ENCODE data around the gene TIMM50. TPM values are rescaled to one million over a fixed set of nuclear protein-coding genes. Genes with fewer than 3 reads are reported as not detected.

TIMM50 gene
- total and polyA plus RNA-seq, 8 donors, result 15.2 to 40.4 (median 22.3) TPM

DNA sequence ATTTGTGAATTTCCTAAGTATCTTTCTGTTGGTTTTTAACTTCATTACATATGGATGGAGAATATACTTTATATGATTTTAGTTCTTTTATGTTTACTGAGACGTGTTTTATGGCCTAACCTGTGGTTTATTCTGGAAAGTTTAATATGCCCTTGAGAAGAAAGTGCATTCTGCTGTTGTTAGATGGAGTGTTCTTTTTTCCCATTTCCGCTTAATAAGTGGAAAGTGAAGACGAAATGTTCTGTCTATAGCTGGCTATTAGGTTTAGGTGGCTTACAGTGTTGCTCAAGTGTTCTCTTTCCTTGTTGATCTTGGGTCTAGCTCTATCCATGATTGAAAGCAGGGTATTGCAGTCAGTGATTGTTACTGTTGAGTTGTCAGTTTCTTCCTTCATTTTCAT, 17.2 kb upstream of the TIMM50 start:
- WGBS, 2 donors, result 72 to 89% methylated on average over 3 of the region's 3 CpGs
- no peak overlapping the region for H3K27ac ChIP-seq
- DNase-seq (no peak), ATAC-seq (no peak), FAIRE-seq (no peak)
- H3K9me3 ChIP-seq, result no peaks in the 10 kb centered on the region
- TF ChIP-seq, protein P1, sequence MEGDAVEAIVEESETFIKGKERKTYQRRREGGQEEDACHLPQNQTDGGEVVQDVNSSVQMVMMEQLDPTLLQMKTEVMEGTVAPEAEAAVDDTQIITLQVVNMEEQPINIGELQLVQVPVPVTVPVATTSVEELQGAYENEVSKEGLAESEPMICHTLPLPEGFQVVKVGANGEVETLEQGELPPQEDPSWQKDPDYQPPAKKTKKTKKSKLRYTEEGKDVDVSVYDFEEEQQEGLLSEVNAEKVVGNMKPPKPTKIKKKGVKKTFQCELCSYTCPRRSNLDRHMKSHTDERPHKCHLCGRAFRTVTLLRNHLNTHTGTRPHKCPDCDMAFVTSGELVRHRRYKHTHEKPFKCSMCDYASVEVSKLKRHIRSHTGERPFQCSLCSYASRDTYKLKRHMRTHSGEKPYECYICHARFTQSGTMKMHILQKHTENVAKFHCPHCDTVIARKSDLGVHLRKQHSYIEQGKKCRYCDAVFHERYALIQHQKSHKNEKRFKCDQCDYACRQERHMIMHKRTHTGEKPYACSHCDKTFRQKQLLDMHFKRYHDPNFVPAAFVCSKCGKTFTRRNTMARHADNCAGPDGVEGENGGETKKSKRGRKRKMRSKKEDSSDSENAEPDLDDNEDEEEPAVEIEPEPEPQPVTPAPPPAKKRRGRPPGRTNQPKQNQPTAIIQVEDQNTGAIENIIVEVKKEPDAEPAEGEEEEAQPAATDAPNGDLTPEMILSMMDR (IDR thresholded peaks at IDR 0.05), result no peak
- H3K36me3 ChIP-seq, result peaks cover 12 to 66% (median 44%) of the 10 kb centered on the region in 3 donors
- H3K4me1 ChIP-seq, result no peaks in the 10 kb centered on the region
- no peaks in the 10 kb centered on the region for H3K27me3 ChIP-seq
- H3K4me3 ChIP-seq, result no peak overlapping the region
- intact Hi-C loops (cut with DNase I), result no loop called here

DNA sequence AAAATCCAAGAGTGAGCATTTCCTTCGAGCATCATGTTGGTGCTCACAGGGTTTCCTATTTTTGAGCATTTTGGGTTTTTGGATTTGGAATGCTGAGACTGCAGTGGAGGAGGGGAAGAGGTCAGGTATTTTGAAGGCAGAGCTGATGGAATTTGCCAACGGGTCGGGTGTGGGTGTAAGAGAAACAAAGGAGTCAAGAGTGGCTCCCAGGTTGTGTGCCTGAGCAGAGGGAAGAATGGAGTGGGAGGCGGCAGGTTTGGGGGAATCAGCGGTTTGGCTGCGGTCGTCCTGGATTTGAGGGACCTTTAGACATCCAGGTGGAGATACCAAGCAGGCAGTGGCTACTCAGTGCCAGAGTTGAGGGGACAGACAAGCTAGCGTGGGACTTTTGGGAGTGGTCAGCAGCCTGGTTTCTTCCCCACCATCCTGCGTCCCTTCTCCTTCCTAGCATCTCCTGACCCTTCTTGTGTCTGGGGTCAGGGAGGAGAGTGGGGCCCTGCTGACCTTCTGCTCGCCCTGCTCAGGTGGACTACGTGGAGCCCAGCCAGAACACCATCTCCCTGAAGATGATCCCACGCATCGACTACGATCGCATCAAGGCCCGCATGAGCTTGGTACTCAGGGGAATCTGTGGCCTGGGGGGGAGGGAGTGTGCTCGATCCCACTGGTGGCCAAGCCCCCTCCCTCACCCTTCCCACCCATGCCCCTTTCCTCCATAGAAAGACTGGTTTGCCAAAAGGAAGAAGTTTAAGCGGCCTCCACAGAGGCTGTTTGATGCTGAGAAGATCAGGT, 14.5 kb upstream of the TIMM50 start:
- ATAC-seq, result no peak
- WGBS, 2 donors, result 93 to 94% methylated on average over 18 of the region's 18 CpGs
- no peak overlapping the region for H3K27ac ChIP-seq
- H3K36me3 ChIP-seq, result peaks cover 6 to 69% (median 52%) of the 10 kb centered on the region in 3 donors
- no peak for DNase-seq
- no peak for FAIRE-seq
- no peaks in the 10 kb centered on the region for H3K9me3 ChIP-seq
- no peak overlapping the region for H3K4me3 ChIP-seq
- no peaks in the 10 kb centered on the region for H3K4me1 ChIP-seq
- no peaks in the 10 kb centered on the region for H3K27me3 ChIP-seq
- intact Hi-C loops (cut with DNase I), result no loop called here
- TF ChIP-seq, protein P1 (IDR thresholded peaks at IDR 0.05), result no peak

DNA sequence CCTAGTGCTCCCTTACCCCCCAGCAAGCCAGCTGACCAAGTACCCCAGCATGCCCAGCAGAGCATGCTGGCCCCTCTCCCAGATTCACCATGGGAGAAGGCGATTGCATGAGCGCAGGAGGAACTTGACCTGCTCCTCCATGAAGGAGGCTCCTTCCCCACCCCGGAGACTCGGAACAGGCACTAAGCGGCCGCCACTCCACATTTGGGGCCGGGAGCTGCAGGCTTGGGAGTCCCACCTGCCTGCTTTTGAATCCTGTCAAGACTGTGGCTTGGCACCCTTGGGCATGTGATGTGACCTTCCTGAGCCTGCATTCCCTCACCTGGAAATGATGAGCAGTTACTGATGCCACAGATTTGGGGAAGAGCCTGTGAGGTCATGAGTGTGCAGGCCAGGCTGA, 12.7 kb upstream of the TIMM50 start:
- Histone ChIP-seq H3K4me3 (no peak overlapping the region), H3K27ac (no peak overlapping the region), H3K36me3 (peaks cover 11 to 87% (median 70%) of the 10 kb centered on the region in 3 donors), H3K9me3 (no peaks in the 10 kb centered on the region), H3K4me1 (no peaks in the 10 kb centered on the region), H3K27me3 (no peaks in the 10 kb centered on the region)
- TF ChIP-seq, protein P1 (IDR thresholded peaks at IDR 0.05), result no peak
- intact Hi-C loops (cut with DNase I), result no loop called here
- 95% methylated on average over 7 of the region's 7 CpGs for WGBS, 2 donors
- DNase-seq, result no peak
- ATAC-seq, result no peak
- no peak for FAIRE-seq

DNA sequence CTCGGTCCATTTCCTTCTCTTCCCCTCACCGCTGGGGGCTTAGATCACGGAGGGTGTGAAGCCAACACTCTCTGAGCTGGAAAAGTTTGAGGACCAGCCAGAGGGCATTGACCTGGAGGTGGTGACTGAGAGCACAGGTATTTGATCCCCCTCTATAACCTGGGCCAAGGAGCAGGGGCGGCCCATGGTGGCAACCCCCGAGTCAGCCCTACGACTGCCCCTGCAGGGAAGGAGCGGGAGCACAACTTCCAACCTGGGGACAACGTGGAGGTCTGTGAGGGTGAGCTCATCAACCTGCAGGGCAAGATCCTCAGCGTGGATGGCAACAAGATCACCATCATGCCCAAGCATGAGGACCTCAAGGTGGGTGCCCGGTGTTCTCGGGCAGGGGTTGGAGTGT, 11.6 kb upstream of the TIMM50 start:
- no peak for ATAC-seq
- intact Hi-C loops (cut with DNase I), result no loop called here
- TF ChIP-seq, protein P1 (IDR thresholded peaks at IDR 0.05), result no peak
- peaks cover 11 to 96% (median 81%) of the 10 kb centered on the region in 3 donors for H3K36me3 ChIP-seq
- no peak for DNase-seq
- H3K4me1 ChIP-seq, result no peaks in the 10 kb centered on the region
- H3K27me3 ChIP-seq, result no peaks in the 10 kb centered on the region
- WGBS, 2 donors, result 90 to 91% methylated on average over 11 of the region's 11 CpGs
- FAIRE-seq, result no peak
- no peaks in the 10 kb centered on the region for H3K9me3 ChIP-seq
- H3K4me3 ChIP-seq, result no peak overlapping the region
- no peak overlapping the region for H3K27ac ChIP-seq

DNA sequence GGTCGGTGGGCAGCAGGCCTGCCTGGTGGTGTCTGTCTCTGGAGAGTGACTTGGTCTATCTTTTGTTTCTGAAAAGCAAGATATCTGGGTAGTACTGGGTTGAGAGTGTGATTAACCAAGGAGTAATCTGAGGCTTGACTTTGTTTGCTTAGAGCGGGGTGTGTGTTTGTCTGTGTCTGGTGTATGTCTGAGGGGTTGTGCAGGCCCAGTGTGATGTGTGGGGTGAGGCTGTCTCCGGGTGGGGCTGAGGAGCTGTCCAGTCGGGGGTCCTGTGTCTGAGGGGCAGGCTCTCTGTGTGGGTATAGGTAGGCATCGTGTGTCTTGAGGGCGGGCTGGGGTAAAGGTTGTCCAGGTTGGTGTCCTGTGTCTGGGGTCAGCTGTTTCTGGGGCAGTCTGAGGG, 11.1 kb upstream of the TIMM50 start:
- no peaks in the 10 kb centered on the region for H3K4me1 ChIP-seq
- H3K4me3 ChIP-seq, result no peak overlapping the region
- peaks cover 11 to 96% (median 85%) of the 10 kb centered on the region in 3 donors for H3K36me3 ChIP-seq
- no peak overlapping the region for H3K27ac ChIP-seq
- ATAC-seq (no peak), FAIRE-seq (no peak), DNase-seq (no peak)
- H3K27me3 ChIP-seq, result no peaks in the 10 kb centered on the region
- H3K9me3 ChIP-seq, result no peaks in the 10 kb centered on the region
- 87 to 89% methylated on average over 6 of the region's 6 CpGs for WGBS, 2 donors
- intact Hi-C loops (cut with DNase I), result no loop called here
- TF ChIP-seq, protein P1 (IDR thresholded peaks at IDR 0.05), result no peak
